ENCODE measurements around the gene MICAL3.

- TF ChIP-seq CTCF (IDR thresholded peaks at IDR 0.05) (no peak), POLR2A (IDR thresholded peaks at IDR 0.05) (no peak), EP300 (IDR thresholded peaks at IDR 0.05) (no peak)
These were observed 41.7 kb downstream of the MICAL3 start for GRCh38 chr22:17982572-17983141.

Data from tibial nerve (tissue), 4 donors.